SK-N-SH (cell line): ENCODE results near the gene CREB3L1. TPM values are rescaled to one million over a fixed set of nuclear protein-coding genes. Genes with fewer than 3 reads are reported as not detected.
A peak's percentile ranks its signal among the peaks of the same experiment; 100 is the strongest.

Source experiments
- CTCF ChIA-PET: fragments of 300-600, 350-600 bp; formaldehyde crosslinking; extraction: SDS; loops from one replicate; lab custom pipeline; 2021; lab: Yijun Ruan, JAX
- POLR2A ChIA-PET: fragments of 350-600 bp; sonication (Branson Sonifier 250); formaldehyde crosslinking; extraction: SDS; loops from one replicate; lab custom pipeline; 2020; ENCODE audit warnings: antibody characterized with exemption, inconsistent platforms; lab: Yijun Ruan, JAX
- DNase-seq: peaks from one replicate; pipeline ENCODE4 v3.0.0; 2012
- H2AFZ ChIP-seq: fragments of 200-600 bp; sonication (generic); 2 replicates; pipeline ENCODE4 v1.8.1; 2016; ENCODE audit warnings: antibody characterized with exemption, mild to moderate bottlenecking, low read depth
- H3F3A ChIP-seq: fragments of 200-600 bp; sonication (generic); replicated peaks from 2 replicates; pipeline ENCODE3; 2016; ENCODE audit warnings: antibody characterized with exemption, mild to moderate bottlenecking; ENCODE audit not compliant: insufficient read depth
- H3K27ac ChIP-seq, 2 experiments: fragments of 200-500 bp in 1 of 2; fragments of 200-600 bp in 1 of 2; sonication (Bioruptor generic) in 1 of 2; sonication (generic), shearing (Covaris generic) in 1 of 2; 2 replicates each; pipeline versions ENCODE4 v1.5.1 to v1.6.1; 2014 to 2016; ENCODE audit warnings: low read depth in 2 of 2, inconsistent platforms in 1 of 2, low read length in 1 of 2, mild to moderate bottlenecking in 1 of 2, mixed read lengths in 1 of 2
- H3K27me3 ChIP-seq: fragments of 200-600 bp; sonication (generic), shearing (Covaris generic); 2 replicates; pipeline ENCODE4 v1.6.1; 2016; ENCODE audit warnings: mixed run types; ENCODE audit not compliant: insufficient read depth
- H3K36me3 ChIP-seq, 2 experiments: fragments of 200-500 bp in 1 of 2; fragments of 200-600 bp in 1 of 2; sonication (Bioruptor generic) in 1 of 2; sonication (generic) in 1 of 2; replicated peaks in 1 of 2; 2 replicates each; pipeline versions ENCODE3 to v1.5.1; 2014 to 2016; ENCODE audit warnings: low read length in 1 of 2, mild to moderate bottlenecking in 1 of 2; ENCODE audit not compliant: insufficient read depth in 2 of 2, control insufficient read depth in 1 of 2
- H3K4me1 ChIP-seq, 2 experiments: fragments of 200-500 bp in 1 of 2; fragments of 200-600 bp in 1 of 2; sonication (Bioruptor generic) in 1 of 2; sonication (generic), shearing (Covaris generic) in 1 of 2; 2 replicates each; pipeline versions ENCODE4 v1.5.1 to v1.6.1; 2014 to 2016; ENCODE audit warnings: low read depth in 1 of 2, low read length in 1 of 2, mixed run types in 1 of 2; ENCODE audit not compliant: insufficient read depth in 2 of 2, control insufficient read depth in 1 of 2
- H3K4me2 ChIP-seq: fragments of 200-600 bp; sonication (generic), shearing (Covaris generic); 2 replicates; pipeline ENCODE4 v1.6.1; 2017; ENCODE audit warnings: mixed run types
- H3K4me3 ChIP-seq, 2 experiments: fragments of 200-500 bp in 1 of 2; fragments of 200-600 bp in 1 of 2; sonication (Bioruptor generic) in 1 of 2; sonication (generic), shearing (Covaris generic) in 1 of 2; 2 replicates each; pipeline versions ENCODE4 v1.5.1 to v1.8.1; 2014 to 2016; ENCODE audit warnings: low read depth in 2 of 2, inconsistent platforms in 1 of 2, low read length in 1 of 2, mild to moderate bottlenecking in 1 of 2, mixed read lengths in 1 of 2, moderate library complexity in 1 of 2
- H3K79me2 ChIP-seq: fragments of 200-600 bp; sonication (generic); 2 replicates; pipeline ENCODE4 v1.8.1; 2017; ENCODE audit warnings: mild to moderate bottlenecking; ENCODE audit not compliant: insufficient read depth
- H3K9ac ChIP-seq: fragments of 200-600 bp; sonication (generic); 2 replicates; pipeline ENCODE4 v1.6.1; 2017; ENCODE audit warnings: mixed run types
- H3K9me2 ChIP-seq: fragments of 200-600 bp; sonication (generic); 2 replicates; pipeline ENCODE4 v1.6.1; 2017; ENCODE audit warnings: mixed run types
- H3K9me3 ChIP-seq: fragments of 200-600 bp; sonication (generic); 2 replicates; pipeline ENCODE4 v1.6.1; 2017; ENCODE audit warnings: mixed run types, mild to moderate bottlenecking, moderate library complexity
- H4K20me1 ChIP-seq: fragments of 200-600 bp; sonication (generic); 2 replicates; pipeline ENCODE4 v1.6.1; 2017; ENCODE audit warnings: mild to moderate bottlenecking, mixed run types; ENCODE audit not compliant: insufficient read depth
- CHD2 ChIP-seq: fragments of 150-350 bp; IDR thresholded peaks from 2 replicates; pipeline ENCODE4 v1.6.1; 2018; ENCODE audit warnings: low read length; ENCODE audit not compliant: partially characterized antibody
- CTCF ChIP-seq: fragments of 200-600 bp; sonication (generic); IDR thresholded peaks from 2 replicates; pipeline ENCODE4 v1.6.1; 2017; ENCODE audit warnings: antibody characterized with exemption, mild to moderate bottlenecking, moderate library complexity
- EZH2phosphoT487 ChIP-seq: fragments of 200-600 bp; sonication (generic); IDR thresholded peaks from 2 replicates; pipeline ENCODE4 v1.6.1; 2017; ENCODE audit warnings: low read depth, mixed run types, mild to moderate bottlenecking, antibody characterized with exemption, moderate library complexity, borderline replicate concordance
- FOSL2 ChIP-seq: IDR thresholded peaks from 2 replicates; pipeline ENCODE4 v1.4.0; 2012; ENCODE audit warnings: low read depth, mild to moderate bottlenecking, moderate library complexity, borderline replicate concordance
- FOXM1 ChIP-seq: IDR thresholded peaks from 2 replicates; pipeline ENCODE4 v1.4.0; 2012; ENCODE audit warnings: low read depth, mild to moderate bottlenecking
- GABPA ChIP-seq: IDR thresholded peaks from 2 replicates; pipeline ENCODE4 v1.4.0; 2012; ENCODE audit warnings: low read depth, mild to moderate bottlenecking
- IRF3 ChIP-seq: fragments of 150-350 bp; IDR thresholded peaks from 2 replicates; pipeline ENCODE4 v1.6.1; 2016; ENCODE audit warnings: mild to moderate bottlenecking, low read depth, low read length
- MAX ChIP-seq: IDR thresholded peaks from 2 replicates; pipeline ENCODE4 v1.4.0; 2012; ENCODE audit warnings: low read depth
- MEF2A ChIP-seq: IDR thresholded peaks from 2 replicates; pipeline ENCODE4 v1.4.0; 2012; ENCODE audit warnings: low read depth, borderline replicate concordance
- MXI1 ChIP-seq: IDR thresholded peaks from 2 replicates; pipeline ENCODE4 v1.6.1; 2012; ENCODE audit warnings: mild to moderate bottlenecking, low read depth, low read length, improper control_type of control experiment
- NFIC ChIP-seq: IDR thresholded peaks from 2 replicates; pipeline ENCODE4 v1.4.0; 2012; ENCODE audit warnings: borderline replicate concordance
- PBX3 ChIP-seq: IDR thresholded peaks from 2 replicates; pipeline ENCODE4; 2012
- RAD21 ChIP-seq: IDR thresholded peaks from 2 replicates; pipeline ENCODE4 v1.6.1; 2012; ENCODE audit warnings: mild to moderate bottlenecking, low read length
- REST ChIP-seq: IDR thresholded peaks from 2 replicates; pipeline ENCODE4 v1.6.1; 2012; ENCODE audit warnings: mild to moderate bottlenecking, low read depth, low read length, moderate library complexity
- TCF12 ChIP-seq: IDR thresholded peaks from 2 replicates; pipeline ENCODE4 v1.4.0; 2012
- YY1 ChIP-seq: IDR thresholded peaks from 2 replicates; pipeline ENCODE4 v1.4.0; 2012; ENCODE audit warnings: low read depth, mild to moderate bottlenecking
- WGBS: methylation state at CpG from one replicate; pipeline ENCODE4 v1.1.6; 2017; ENCODE audit warnings: low lambda C conversion rate; 5-methylcytosine and 5-hydroxymethylcytosine counted together
- polyA plus RNA-seq, 3 experiments: library from polyadenylated mRNA; depleted of rRNA; stranded (reverse); fragments of >200 nt; gene quantifications; 2 replicates each; pipeline ENCODE4 v1.2.3, GENCODE V29; 2012

CREB3L1 gene
- polyA plus RNA-seq, 1 of the 3 experiments (the other 2 are of a cell fraction): 14.0 TPM

- TF ChIP-seq REST (no peak), TCF12 (no peak), MEF2A (no peak), RAD21 (no peak), CHD2 (no peak)
Observed at GRCh38 chr11:46362156-46363030, 84.9 kb downstream of the CREB3L1 start (continued).

- DNase-seq: peak; percentile 85
- H3K27me3 ChIP-seq: no peaks in the 10 kb centered on the region
- peak overlapping the region; percentile 67 for H3K9ac ChIP-seq
- no peaks in the 10 kb centered on the region for H4K20me1 ChIP-seq
- H3K27ac ChIP-seq: peak overlapping the region; percentile 89 to 91
- 46% methylated on average over 9 of the region's 9 CpGs for WGBS
- H3K79me2 ChIP-seq: peaks cover 43% of the 10 kb centered on the region
- peak overlapping the region; percentile 74 for H3K4me2 ChIP-seq
- ChIA-PET CTCF (interaction anchor here (1.4 to 18.0 kb wide), 5 partner anchors 13 to 491 kb away, joined by 3 to 423 read pairs (median 4); partner anchors contain the start of genes CHRM4 and DGKZ), POLR2A (no interaction called here)
- peak overlapping the region; percentile 14 to 24; a peak in 2 of 4 replicates for H3K4me3 ChIP-seq
- H3K4me1 ChIP-seq: peaks cover 32 to 54% of the 10 kb centered on the region in 2 experiments; a peak in 3 of 4 replicates
- peaks cover under 1% of the 10 kb centered on the region for H3F3A ChIP-seq
- no peak overlapping the region for H2AFZ ChIP-seq
- no peaks in the 10 kb centered on the region for H3K9me2 ChIP-seq
- TF ChIP-seq EZH2phosphoT487: no peak
- TF ChIP-seq MXI1: peak; percentile 79
- TF ChIP-seq YY1: no peak
- no peak for TF ChIP-seq IRF3
- TF ChIP-seq FOXM1: no peak
- 0 out of 2 replicates have a peak, but pooled peaks have one; percentile 31 for TF ChIP-seq GABPA
- TF ChIP-seq PBX3: no peak
- TF ChIP-seq CTCF: no peak
- no peak for TF ChIP-seq NFIC
- no peak for TF ChIP-seq FOSL2
- 0 out of 2 replicates have a peak, but pooled peaks have one; percentile 11 for TF ChIP-seq MAX
- peaks cover 0 to 1% of the 10 kb centered on the region in 2 experiments for H3K36me3 ChIP-seq
- H3K9me3 ChIP-seq: no peaks in the 10 kb centered on the region
Observed at GRCh38 chr11:46363031-46363407, 85.6 kb downstream of the CREB3L1 start.
